GM12878 (cell line): Measurements from ENCODE around the gene B4GALNT4. TPM values are rescaled to one million over a fixed set of nuclear protein-coding genes. Genes with fewer than 3 reads are reported as not detected.

Experiments
- ATAC-seq: fragments of 200-7000 bp; cut with Tn5 transposase; 3 replicates; pipeline ENCODE4 v1.9.1; 2020; ENCODE audit warnings: mild to moderate bottlenecking, moderate library complexity
- BruUV-seq: library from RNA; stranded (reverse); fragments of 400-500 nt; replicated peaks from 2 replicates; lab custom pipeline; 2021; lab: Mats Ljungman, UMichigan
- CTCF ChIA-PET: fragments of 300-600 bp; sonication (Branson Sonifier 250); formaldehyde crosslinking; extraction: SDS; loops from one replicate; lab custom pipeline; 2021; ENCODE audit warnings: inconsistent platforms; lab: Yijun Ruan, JAX
- POLR2A ChIA-PET: fragments of 350-600 bp; formaldehyde crosslinking; extraction: SDS; loops from one replicate; lab custom pipeline; 2021; ENCODE audit warnings: inconsistent platforms; lab: Charles Lee
- RAD21 ChIA-PET: fragments of 300-600 bp; sonication (Branson Sonifier 250); formaldehyde crosslinking; loops from one replicate; lab custom pipeline; 2023; ENCODE audit warnings: antibody characterized with exemption; ENCODE audit not compliant: unreplicated experiment; lab: Charles Lee
- SMC1A ChIA-PET: fragments of 300-600 bp; sonication (Branson Sonifier 250); formaldehyde crosslinking; loops from one replicate; lab custom pipeline; 2023; ENCODE audit not compliant: unreplicated experiment, uncharacterized antibody; lab: Charles Lee
- DNase-seq: peaks from one replicate; pipeline ENCODE4 v3.0.0-alpha.2; 2011; ENCODE audit warnings: low read depth, low spot score
- FAIRE-seq: peaks from 3 replicates; lab custom pipeline; 2011; peaks lifted over from hg19 to GRCh38; lab: Jason Lieb, UNC
- H2AFZ ChIP-seq: 2 replicates; pipeline ENCODE4 v1.6.0; 2011; ENCODE audit warnings: low read depth, low read length, control low read depth; ENCODE audit not compliant: control insufficient read depth
- H3K27ac ChIP-seq: 2 replicates; pipeline ENCODE4 v1.5.1; 2011; ENCODE audit warnings: control low read depth; ENCODE audit not compliant: control insufficient read depth, insufficient read depth
- H3K27me3 ChIP-seq, 2 experiments: replicated peaks in 1 of 2; 2 replicates each; pipeline versions ENCODE4 v1.6.0 to v1.6.1; 2011; ENCODE audit warnings: low read length in 1 of 2; ENCODE audit not compliant: control insufficient read depth in 2 of 2, insufficient read depth in 2 of 2
- H3K36me3 ChIP-seq, 2 experiments: 2 replicates each; pipeline ENCODE4 v1.5.1; 2011; ENCODE audit warnings: low read length in 1 of 2; ENCODE audit not compliant: control insufficient read depth in 2 of 2, insufficient read depth in 2 of 2
- H3K4me1 ChIP-seq: 2 replicates; pipeline ENCODE4 v1.6.1; 2011; ENCODE audit warnings: mild to moderate bottlenecking, low read length, moderate library complexity, mixed read lengths; ENCODE audit not compliant: control insufficient read depth, insufficient read depth
- H3K4me2 ChIP-seq: 2 replicates; pipeline ENCODE4 v1.6.0; 2011; ENCODE audit warnings: control low read depth; ENCODE audit not compliant: control insufficient read depth, insufficient read depth
- H3K4me3 ChIP-seq: fragments of 200-600 bp; sonication (generic); 2 replicates; pipeline ENCODE4 v1.5.1; 2016
- H3K79me2 ChIP-seq: 2 replicates; pipeline ENCODE4 v1.6.0; 2011; ENCODE audit warnings: low read length; ENCODE audit not compliant: control insufficient read depth, insufficient read depth
- H3K9ac ChIP-seq: 2 replicates; pipeline ENCODE4 v1.8.0; 2011; ENCODE audit warnings: low read length, control low read depth, mixed read lengths; ENCODE audit not compliant: control insufficient read depth, insufficient read depth
- H3K9me3 ChIP-seq: replicated peaks from 3 replicates; pipeline ENCODE4 v1.5.1; 2011; ENCODE audit warnings: mild to moderate bottlenecking, low read length; ENCODE audit not compliant: control insufficient read depth, insufficient read depth
- H4K20me1 ChIP-seq: 2 replicates; pipeline ENCODE4 v1.6.0; 2011; ENCODE audit not compliant: control insufficient read depth, insufficient read depth
- BCL3 ChIP-seq: IDR thresholded peaks from 2 replicates; pipeline ENCODE4 v1.6.1; 2011; ENCODE audit warnings: borderline replicate concordance, low read depth, mild to moderate bottlenecking, moderate library complexity, low read length; ENCODE audit not compliant: insufficient read depth, poor library complexity, severe bottlenecking
- CREB1 ChIP-seq: IDR thresholded peaks from 2 replicates; pipeline ENCODE4 v1.6.1; 2012; ENCODE audit warnings: low read depth, mild to moderate bottlenecking, inconsistent platforms
- HDGF ChIP-seq: fragments of 450-650 bp; IDR thresholded peaks from 2 replicates; pipeline ENCODE4 v1.6.1; 2016; ENCODE audit warnings: antibody characterized with exemption
- MEF2B ChIP-seq: fragments of 450-650 bp; IDR thresholded peaks from 2 replicates; pipeline ENCODE4 v1.6.1; 2018; ENCODE audit warnings: mild to moderate bottlenecking, moderate library complexity; ENCODE audit not compliant: partially characterized antibody, poor library complexity, severe bottlenecking
- SMARCA5 ChIP-seq: fragments of 450-650 bp; IDR thresholded peaks from 2 replicates; pipeline ENCODE4 v1.6.1; 2017; ENCODE audit warnings: mild to moderate bottlenecking
- SMC3 ChIP-seq: IDR thresholded peaks from 2 replicates; pipeline ENCODE4 v1.6.1; 2011; ENCODE audit warnings: low read length, improper control_type of control experiment, borderline replicate concordance
- TARDBP ChIP-seq: IDR thresholded peaks from 2 replicates; pipeline ENCODE4 v1.6.1; 2016; ENCODE audit warnings: borderline replicate concordance
- WGBS: methylation state at CpG from one replicate; pipeline ENCODE4 v1.1.6; 2016; ENCODE audit warnings: low lambda C conversion rate; ENCODE audit not compliant: insufficient replicate concordance, insufficient coverage; ENCODE audit errors: missing lambda C conversion rate; 5-methylcytosine and 5-hydroxymethylcytosine counted together
- in situ Hi-C: fragments of 300-500 bp; cut with MboI; formaldehyde crosslinking; loops from 9 replicates; pipeline ENCODE4 v1.14.3; 2018; ENCODE audit warnings: mixed read lengths
- intact Hi-C: fragments of 100-400 bp; cut with micrococcal nuclease; formaldehyde crosslinking; loops from one replicate; pipeline ENCODE4 v1.14.2; 2022; ENCODE audit not compliant: unreplicated experiment
- polyA plus RNA-seq, 11 experiments: library from polyadenylated mRNA; depleted of rRNA in 4 of 11; unstranded in 6 of 11; stranded (reverse) in 5 of 11; fragments of >200 nt; fragmentation: Nextera tagmentation in 4 of 11; fragmentation: Illumina TruSeq in 1 of 11; extraction: Ambion mirVana in 4 of 11; extraction: Trizol in 1 of 11; gene quantifications; 1 replicate in 1 of 11; 2 replicates in 10 of 11; pipeline versions ENCODE4 v1.2.1 to v1.2.3, GENCODE V29; 2011 to 2016; ENCODE audit warnings: inconsistent platforms in 2 of 11, missing spikeins in 2 of 11, low read depth in 1 of 11
- total RNA-seq, 4 experiments: library from RNA; depleted of rRNA in 3 of 4; stranded (reverse); fragments of >200 nt in 3 of 4; fragmentation: Illumina TruSeq in 1 of 4; extraction: Trizol in 1 of 4; gene quantifications; 2 replicates each; pipeline versions ENCODE4 v1.2.1 to v1.2.3, GENCODE V29; 2013 to 2021

Gene B4GALNT4
- total and polyA plus RNA-seq, 10 of the 15 experiments (the other 5 are each of a cell fraction or from before 2014, with no cell fraction given): 0.04 to 0.82 (median 0.40) TPM; not detected in 6

GRCh38 chr11:325796-326591, 43.3 kb upstream of the B4GALNT4 start (continued):
- TF ChIP-seq BCL3: no peak
- no peak for TF ChIP-seq TARDBP
- no peak for TF ChIP-seq CREB1
- TF ChIP-seq SMC3: no peak
- TF ChIP-seq, all 136 proteins: peak for 0

GRCh38 chr11:326592-326841, 42.8 kb upstream of the B4GALNT4 start:
- peaks cover 48% of the 10 kb centered on the region for H3K4me1 ChIP-seq
- no peak for ATAC-seq
- peak overlapping the region; percentile 98 for H3K9ac ChIP-seq
- BruUV-seq: TSS peak; percentile 39
- H2AFZ ChIP-seq: peak overlapping the region; percentile 80
- in situ Hi-C loops (no loop called here), intact Hi-C loops (no loop called here)
- no peaks in the 10 kb centered on the region for H3K36me3 ChIP-seq
- ChIA-PET SMC1A (interaction anchor here (1.8 to 2.1 kb wide), 2 partner anchors 22 to 29 kb away, joined by 15 to 18 read pairs; no protein-coding TSS in a partner anchor), RAD21 (interaction anchor here (1.5 to 5.2 kb wide), 7 partner anchors 9 to 28 kb away, joined by 3 to 68 read pairs (median 7); no protein-coding TSS in a partner anchor), CTCF (interaction anchor here (1.6 to 5.4 kb wide), 4 partner anchors 10 to 29 kb away, joined by 4 to 43 read pairs (median 23); no protein-coding TSS in a partner anchor), POLR2A (interaction anchor here (0.7 to 6.0 kb wide), 10 partner anchors 9 to 88 kb away, joined by 3 to 86 read pairs (median 7); no protein-coding TSS in a partner anchor)
- H3K4me2 ChIP-seq: peak overlapping the region; percentile 100
- H3K4me3 ChIP-seq: peak overlapping the region; percentile 56
- no peaks in the 10 kb centered on the region for H3K27me3 ChIP-seq
- peak; percentile 41 for FAIRE-seq
- H3K79me2 ChIP-seq: peaks cover 4% of the 10 kb centered on the region
- no peaks in the 10 kb centered on the region; the same call in 2 of the 3 replicates for H3K9me3 ChIP-seq
- DNase-seq: no peak
- H4K20me1 ChIP-seq: no peaks in the 10 kb centered on the region
- TF ChIP-seq MEF2B (no peak), HDGF (peak; percentile 71; the same call in 1 of the 2 replicates), SMARCA5 (peak; percentile 79; the same call in 1 of the 2 replicates)
- 60% methylated on average over 6 of the region's 6 CpGs for WGBS
- peak overlapping the region; percentile 100 for H3K27ac ChIP-seq
